Stimulated activated memory B cell treated with anti-CD40 and anti-IgM and Interleukin-4, amounts not matched to agents 10 μg/mL and 1 μg/mL and 100 μg/mL, for 72 hours (primary cell): Measurements from ENCODE around the gene GBA3.
A peak's percentile ranks its signal among the peaks of the same experiment; 100 is the strongest.

Experiments used
- ATAC-seq: fragments of 150-1000 bp; cut with Tn5 transposase; 2 replicates; pipeline ENCODE4 v1.10.0; 2021
- H3K27ac Mint-ChIP-seq: one replicate; pipeline ENCODE4 v1.8.0; 2022; ENCODE audit warnings: mild to moderate bottlenecking, mixed read lengths
- H3K27me3 Mint-ChIP-seq: one replicate; pipeline ENCODE4 v1.8.0; 2022; ENCODE audit warnings: mixed read lengths
- H3K36me3 Mint-ChIP-seq: one replicate; pipeline ENCODE4 v1.8.0; 2022; ENCODE audit warnings: mixed read lengths
- H3K4me1 Mint-ChIP-seq: one replicate; pipeline ENCODE4 v1.8.0; 2022; ENCODE audit warnings: mixed read lengths
- H3K4me3 Mint-ChIP-seq: one replicate; pipeline ENCODE4 v1.8.0; 2022; ENCODE audit warnings: mild to moderate bottlenecking, moderate library complexity, mixed read lengths
- H3K9me3 Mint-ChIP-seq: one replicate; pipeline ENCODE4 v1.8.0; 2022; ENCODE audit warnings: mixed read lengths

The GBA3 gene

GRCh38 chr4:22721204-22721603 lies 28.5 kb downstream of the GBA3 start:
- H3K27ac Mint-ChIP-seq = no peak overlapping the region
- no peak for ATAC-seq
- no peak overlapping the region for H3K4me3 Mint-ChIP-seq
- no peaks in the 10 kb centered on the region for H3K4me1 Mint-ChIP-seq
- no peaks in the 10 kb centered on the region for H3K27me3 Mint-ChIP-seq
- H3K36me3 Mint-ChIP-seq = no peaks in the 10 kb centered on the region
- peaks cover 15% of the 10 kb centered on the region for H3K9me3 Mint-ChIP-seq

GRCh38 chr4:22730021-22730420 lies 37.3 kb downstream of the GBA3 start:
- no peaks in the 10 kb centered on the region for H3K36me3 Mint-ChIP-seq
- no peak overlapping the region for H3K27ac Mint-ChIP-seq
- no peak for ATAC-seq
- peaks cover 11% of the 10 kb centered on the region for H3K9me3 Mint-ChIP-seq
- no peaks in the 10 kb centered on the region for H3K27me3 Mint-ChIP-seq
- no peaks in the 10 kb centered on the region for H3K4me1 Mint-ChIP-seq
- no peak overlapping the region for H3K4me3 Mint-ChIP-seq

GRCh38 chr4:22733816-22734215 lies 41.1 kb downstream of the GBA3 start:
- no peaks in the 10 kb centered on the region for H3K27me3 Mint-ChIP-seq
- no peak overlapping the region for H3K27ac Mint-ChIP-seq
- H3K4me1 Mint-ChIP-seq = no peaks in the 10 kb centered on the region
- H3K9me3 Mint-ChIP-seq = peaks cover 9% of the 10 kb centered on the region
- no peaks in the 10 kb centered on the region for H3K36me3 Mint-ChIP-seq
- ATAC-seq = no peak
- no peak overlapping the region for H3K4me3 Mint-ChIP-seq

- H3K4me1 Mint-ChIP-seq = no peaks in the 10 kb centered on the region
- H3K9me3 Mint-ChIP-seq = peaks cover 9% of the 10 kb centered on the region
- no peak overlapping the region for H3K4me3 Mint-ChIP-seq
- ATAC-seq = no peak
- no peaks in the 10 kb centered on the region for H3K27me3 Mint-ChIP-seq
- H3K27ac Mint-ChIP-seq = no peak overlapping the region
- no peaks in the 10 kb centered on the region for H3K36me3 Mint-ChIP-seq
Observed at GRCh38 chr4:22736912-22737311, 44.2 kb downstream of the GBA3 start.

GRCh38 chr4:22739968-22740367 lies 47.2 kb downstream of the GBA3 start:
- no peak overlapping the region for H3K27ac Mint-ChIP-seq
- ATAC-seq = no peak
- no peaks in the 10 kb centered on the region for H3K27me3 Mint-ChIP-seq
- no peaks in the 10 kb centered on the region for H3K36me3 Mint-ChIP-seq
- no peak overlapping the region for H3K4me3 Mint-ChIP-seq
- no peaks in the 10 kb centered on the region for H3K4me1 Mint-ChIP-seq
- peaks cover 6% of the 10 kb centered on the region for H3K9me3 Mint-ChIP-seq

- no peak overlapping the region for H3K4me3 Mint-ChIP-seq
- ATAC-seq = no peak
- H3K4me1 Mint-ChIP-seq = no peaks in the 10 kb centered on the region
Observed at GRCh38 chr4:22741744-22742143, 49.0 kb downstream of the GBA3 start.

GRCh38 chr4:22743290-22743689 lies 50.6 kb downstream of the GBA3 start:
- Mint-ChIP-seq H3K27ac (no peak overlapping the region), H3K36me3 (no peaks in the 10 kb centered on the region), H3K4me1 (no peaks in the 10 kb centered on the region), H3K27me3 (no peaks in the 10 kb centered on the region), H3K9me3 (peaks cover 3% of the 10 kb centered on the region), H3K4me3 (no peak overlapping the region)
- ATAC-seq = no peak

More at GRCh38 chr4:22741744-22742143, 49.0 kb downstream of the GBA3 start:
- H3K36me3 Mint-ChIP-seq = no peaks in the 10 kb centered on the region
- peaks cover 6% of the 10 kb centered on the region for H3K9me3 Mint-ChIP-seq
- H3K27ac Mint-ChIP-seq = no peak overlapping the region
- no peaks in the 10 kb centered on the region for H3K27me3 Mint-ChIP-seq

GRCh38 chr4:22744478-22745062 lies 51.8 kb downstream of the GBA3 start:
- peaks cover 3% of the 10 kb centered on the region for H3K9me3 Mint-ChIP-seq

GRCh38 chr4:22745234-22745633 lies 52.5 kb downstream of the GBA3 start:
- ATAC-seq = no peak
- H3K4me3 Mint-ChIP-seq = no peak overlapping the region
- no peaks in the 10 kb centered on the region for H3K27me3 Mint-ChIP-seq
- no peak overlapping the region for H3K27ac Mint-ChIP-seq
- no peaks in the 10 kb centered on the region for H3K36me3 Mint-ChIP-seq
- H3K9me3 Mint-ChIP-seq = peaks cover 3% of the 10 kb centered on the region
- H3K4me1 Mint-ChIP-seq = no peaks in the 10 kb centered on the region

More at GRCh38 chr4:22744478-22745062, 51.8 kb downstream of the GBA3 start:
- Mint-ChIP-seq H3K4me1 (no peaks in the 10 kb centered on the region), H3K27me3 (no peaks in the 10 kb centered on the region), H3K36me3 (no peaks in the 10 kb centered on the region), H3K27ac (no peak overlapping the region), H3K4me3 (peak overlapping the region; percentile 4)
- ATAC-seq = no peak

- H3K4me1 Mint-ChIP-seq = no peaks in the 10 kb centered on the region
- H3K9me3 Mint-ChIP-seq = no peaks in the 10 kb centered on the region
- no peak overlapping the region for H3K27ac Mint-ChIP-seq
- no peaks in the 10 kb centered on the region for H3K27me3 Mint-ChIP-seq
- ATAC-seq = no peak
- no peak overlapping the region for H3K4me3 Mint-ChIP-seq
- no peaks in the 10 kb centered on the region for H3K36me3 Mint-ChIP-seq
Observed at GRCh38 chr4:22754116-22754515, 61.4 kb downstream of the GBA3 start.

- H3K27me3 Mint-ChIP-seq = no peaks in the 10 kb centered on the region
- H3K4me1 Mint-ChIP-seq = peaks cover 5% of the 10 kb centered on the region
- ATAC-seq = no peak
- H3K9me3 Mint-ChIP-seq = peaks cover 3% of the 10 kb centered on the region
- H3K36me3 Mint-ChIP-seq = no peaks in the 10 kb centered on the region
- H3K4me3 Mint-ChIP-seq = no peak overlapping the region
- no peak overlapping the region for H3K27ac Mint-ChIP-seq
Observed at GRCh38 chr4:22762548-22762947, 69.8 kb downstream of the GBA3 start.

GRCh38 chr4:22764183-22764582 lies 71.4 kb downstream of the GBA3 start:
- Mint-ChIP-seq H3K36me3 (no peaks in the 10 kb centered on the region), H3K4me1 (peaks cover 5% of the 10 kb centered on the region), H3K27ac (no peak overlapping the region), H3K4me3 (no peak overlapping the region), H3K27me3 (no peaks in the 10 kb centered on the region), H3K9me3 (peaks cover 6% of the 10 kb centered on the region)
- ATAC-seq = no peak

- no peaks in the 10 kb centered on the region for H3K36me3 Mint-ChIP-seq
- no peak for ATAC-seq
- H3K27me3 Mint-ChIP-seq = no peaks in the 10 kb centered on the region
- no peak overlapping the region for H3K4me3 Mint-ChIP-seq
- H3K27ac Mint-ChIP-seq = no peak overlapping the region
- H3K4me1 Mint-ChIP-seq = peaks cover 5% of the 10 kb centered on the region
- H3K9me3 Mint-ChIP-seq = peaks cover 8% of the 10 kb centered on the region
Observed at GRCh38 chr4:22766068-22766467, 73.3 kb downstream of the GBA3 start.

- no peaks in the 10 kb centered on the region for H3K4me1 Mint-ChIP-seq
- H3K27ac Mint-ChIP-seq = no peak overlapping the region
- H3K4me3 Mint-ChIP-seq = no peak overlapping the region
- ATAC-seq = peak; percentile 34
- no peaks in the 10 kb centered on the region for H3K36me3 Mint-ChIP-seq
- H3K27me3 Mint-ChIP-seq = no peaks in the 10 kb centered on the region
- peaks cover 8% of the 10 kb centered on the region for H3K9me3 Mint-ChIP-seq
Observed at GRCh38 chr4:22778547-22779163, 85.9 kb downstream of the GBA3 start.

GRCh38 chr4:22780317-22780716 lies 87.6 kb downstream of the GBA3 start:
- Mint-ChIP-seq H3K4me1 (no peaks in the 10 kb centered on the region), H3K4me3 (no peak overlapping the region), H3K9me3 (peaks cover 5% of the 10 kb centered on the region), H3K27me3 (no peaks in the 10 kb centered on the region), H3K27ac (no peak overlapping the region), H3K36me3 (no peaks in the 10 kb centered on the region)
- ATAC-seq = no peak

GRCh38 chr4:22780797-22781196 lies 88.1 kb downstream of the GBA3 start:
- no peak for ATAC-seq
- Mint-ChIP-seq H3K27ac (no peak overlapping the region), H3K9me3 (no peaks in the 10 kb centered on the region), H3K4me1 (no peaks in the 10 kb centered on the region), H3K36me3 (no peaks in the 10 kb centered on the region), H3K4me3 (no peak overlapping the region), H3K27me3 (no peaks in the 10 kb centered on the region)
